WTC11 (cell line): ENCODE data around the gene C16orf90. TPM values are rescaled to one million over a fixed set of nuclear protein-coding genes. Genes with fewer than 3 reads are reported as not detected.

Experiments used
- ATAC-seq: fragments of 200-7000 bp; cut with Tn5 transposase; 2 replicates; pipeline ENCODE4 v1.10.0; 2021; ENCODE audit warnings: mild to moderate bottlenecking, moderate library complexity
- CTCF ChIA-PET: fragments of 300-600 bp; sonication (Branson Sonifier 250); formaldehyde crosslinking; loops from one replicate; lab custom pipeline; 2021; ENCODE audit warnings: antibody characterized with exemption; lab: Charles Lee
- POLR2A ChIA-PET: fragments of 350-600 bp; sonication (Branson Sonifier 250); formaldehyde crosslinking; loops from one replicate; lab custom pipeline; 2021; ENCODE audit warnings: antibody characterized with exemption; lab: Charles Lee
- DNase-seq: peaks from one replicate; pipeline ENCODE4 v3.0.0; 2021; ENCODE audit warnings: low spot score
- H3K27ac Mint-ChIP-seq: 2 replicates; pipeline ENCODE4 v1.8.0; 2021; ENCODE audit warnings: mixed read lengths
- H3K27me3 Mint-ChIP-seq: 2 replicates; pipeline ENCODE4 v1.8.0; 2021; ENCODE audit warnings: low read depth, mild to moderate bottlenecking, moderate library complexity, mixed read lengths
- H3K36me3 Mint-ChIP-seq: 2 replicates; pipeline ENCODE4 v1.8.0; 2021; ENCODE audit warnings: mixed read lengths
- H3K4me1 Mint-ChIP-seq: 2 replicates; pipeline ENCODE4 v1.8.0; 2022; ENCODE audit warnings: mixed read lengths
- H3K4me3 Mint-ChIP-seq: 2 replicates; pipeline ENCODE4 v1.8.0; 2021; ENCODE audit warnings: mild to moderate bottlenecking, moderate library complexity, mixed read lengths
- H3K9me3 Mint-ChIP-seq: 2 replicates; pipeline ENCODE4 v1.8.0; 2021; ENCODE audit warnings: mixed read lengths
- ATF3 ChIP-seq: sonication (generic); formaldehyde crosslinking; conservative IDR thresholded peaks from 2 replicates; pipeline ENCODE4 v1.8.1; 2022; ENCODE audit warnings: mild to moderate bottlenecking, missing genetic modification reagents
- E2F1 ChIP-seq: sonication (generic); formaldehyde crosslinking; IDR thresholded peaks from 2 replicates; pipeline ENCODE4 v1.8.0; 2022; ENCODE audit warnings: mild to moderate bottlenecking, missing genetic modification reagents
- FOXK1 ChIP-seq: sonication (generic); formaldehyde crosslinking; IDR thresholded peaks from 2 replicates; pipeline ENCODE4 v1.8.0; 2022; ENCODE audit warnings: mild to moderate bottlenecking, moderate library complexity, missing genetic modification reagents
- GRHL2 ChIP-seq: fragments of 250-450 bp; sonication (Bioruptor Pico); IDR thresholded peaks from 2 replicates; pipeline ENCODE4 v1.8.0; 2022; ENCODE audit warnings: mild to moderate bottlenecking, moderate library complexity; ENCODE audit not compliant: insufficient replicate concordance, severe bottlenecking
- JAZF1 ChIP-seq: fragments of 250-450 bp; sonication (Bioruptor Pico); IDR thresholded peaks from 2 replicates; pipeline ENCODE4 v1.9.0; 2021; ENCODE audit warnings: moderate library complexity, mild to moderate bottlenecking, inconsistent platforms
- MYBL2 ChIP-seq: sonication (generic); formaldehyde crosslinking; IDR thresholded peaks from 2 replicates; pipeline ENCODE4 v1.8.1; 2023; ENCODE audit warnings: mild to moderate bottlenecking, moderate library complexity, missing genetic modification reagents
- NFATC4 ChIP-seq: fragments of 250-450 bp; sonication (Bioruptor Pico); IDR thresholded peaks from 2 replicates; pipeline ENCODE4 v1.9.0; 2021; ENCODE audit warnings: mild to moderate bottlenecking
- RORB ChIP-seq: fragments of 250-450 bp; sonication (Bioruptor Pico); IDR thresholded peaks from 2 replicates; pipeline ENCODE4 v1.9.0; 2021; ENCODE audit warnings: mild to moderate bottlenecking
- TEAD1 ChIP-seq: sonication (generic); formaldehyde crosslinking; IDR thresholded peaks from 2 replicates; pipeline ENCODE4 v1.8.0; 2022; ENCODE audit warnings: mild to moderate bottlenecking, missing genetic modification reagents
- TP53 ChIP-seq: sonication (generic); formaldehyde crosslinking; IDR thresholded peaks from 2 replicates; pipeline ENCODE4 v1.8.1; 2023; ENCODE audit warnings: mild to moderate bottlenecking, missing genetic modification reagents
- ZNF121 ChIP-seq: sonication (generic); formaldehyde crosslinking; IDR thresholded peaks from 2 replicates; pipeline ENCODE4 v1.8.0; 2023; ENCODE audit warnings: missing genetic modification reagents
- ZNF219 ChIP-seq: sonication (generic); formaldehyde crosslinking; IDR thresholded peaks from 2 replicates; pipeline ENCODE4 v1.8.0; 2023; ENCODE audit warnings: missing genetic modification reagents, mild to moderate bottlenecking, borderline replicate concordance
- ZNF232 ChIP-seq: sonication (generic); formaldehyde crosslinking; IDR thresholded peaks from 2 replicates; pipeline ENCODE4 v1.8.0; 2022; ENCODE audit warnings: mild to moderate bottlenecking, missing genetic modification reagents
- ZNF263 ChIP-seq: sonication (generic); formaldehyde crosslinking; IDR thresholded peaks from 2 replicates; pipeline ENCODE4 v1.8.1; 2022; ENCODE audit warnings: low read depth, mild to moderate bottlenecking, moderate library complexity, missing genetic modification reagents
- ZNF317 ChIP-seq: sonication (generic); formaldehyde crosslinking; IDR thresholded peaks from 2 replicates; pipeline ENCODE4 v1.8.1; 2023; ENCODE audit warnings: low read depth, mild to moderate bottlenecking, moderate library complexity, missing genetic modification reagents, borderline replicate concordance
- ZNF416 ChIP-seq: fragments of 250-450 bp; sonication (Bioruptor Pico); IDR thresholded peaks from 2 replicates; pipeline ENCODE4 v1.9.0; 2021; ENCODE audit warnings: mild to moderate bottlenecking, inconsistent platforms
- ZNF423 ChIP-seq: fragments of 250-450 bp; sonication (Bioruptor Pico); IDR thresholded peaks from 2 replicates; pipeline ENCODE4 v2.1.2; 2022; ENCODE audit warnings: mild to moderate bottlenecking, moderate library complexity
- total RNA-seq: library from RNA; stranded (reverse); gene quantifications from 3 replicates; pipeline ENCODE4 v1.2.3, GENCODE V29; 2021
- TF ChIP-seq, protein P1 (sequence below): sonication (generic); formaldehyde crosslinking; IDR thresholded peaks from 2 replicates; pipeline ENCODE4 v1.8.0; 2023; ENCODE audit warnings: missing genetic modification reagents, mild to moderate bottlenecking, borderline replicate concordance
- TF ChIP-seq, protein P2 (sequence below): fragments of 250-450 bp; sonication (Bioruptor Pico); IDR thresholded peaks from 2 replicates; pipeline ENCODE4 v1.9.0; 2021; ENCODE audit warnings: mild to moderate bottlenecking
- TF ChIP-seq, protein P3 (sequence below): fragments of 250-450 bp; sonication (Bioruptor Pico); IDR thresholded peaks from 2 replicates; pipeline ENCODE4 v2.1.2; 2022; ENCODE audit warnings: mild to moderate bottlenecking, moderate library complexity
- TF ChIP-seq, protein P4 (sequence below): sonication (generic); formaldehyde crosslinking; IDR thresholded peaks from 2 replicates; pipeline ENCODE4 v1.8.1; 2023; ENCODE audit warnings: mild to moderate bottlenecking, missing genetic modification reagents, borderline replicate concordance
- TF ChIP-seq, protein P5 (sequence below): sonication (generic); formaldehyde crosslinking; IDR thresholded peaks from 2 replicates; pipeline ENCODE4 v1.8.1; 2022; ENCODE audit warnings: missing genetic modification reagents, borderline replicate concordance

C16orf90 gene
- total RNA-seq, 1 experiment from 2014 or later: not detected

- DNase-seq: no peak
- peaks cover 30% of the 10 kb centered on the region for H3K36me3 Mint-ChIP-seq
Measured at GRCh38 chr16:3515897-3516296, 20.6 kb upstream of the C16orf90 start.

GRCh38 chr16:3514621-3515020 lies 19.3 kb upstream of the C16orf90 start:
- ChIA-PET POLR2A (no interaction called here), CTCF (no interaction called here)
- Mint-ChIP-seq H3K4me3 (no peak overlapping the region), H3K27ac (no peak overlapping the region), H3K9me3 (no peaks in the 10 kb centered on the region), H3K36me3 (peaks cover 27% of the 10 kb centered on the region), H3K4me1 (no peaks in the 10 kb centered on the region), H3K27me3 (no peaks in the 10 kb centered on the region)
- no peak for DNase-seq
- no peak for ATAC-seq
- no peak for TF ChIP-seq ZNF121 (CRISPR knock-in tag)
- no peak for TF ChIP-seq RORB (CRISPR knock-in tag)
- no peak for TF ChIP-seq FOXK1
- TF ChIP-seq ZNF423 (CRISPR knock-in tag): no peak
- TF ChIP-seq TEAD1: no peak
- TF ChIP-seq TP53 (CRISPR knock-in tag): no peak
- TF ChIP-seq ZNF232 (CRISPR knock-in tag): no peak
- TF ChIP-seq, protein P1, sequence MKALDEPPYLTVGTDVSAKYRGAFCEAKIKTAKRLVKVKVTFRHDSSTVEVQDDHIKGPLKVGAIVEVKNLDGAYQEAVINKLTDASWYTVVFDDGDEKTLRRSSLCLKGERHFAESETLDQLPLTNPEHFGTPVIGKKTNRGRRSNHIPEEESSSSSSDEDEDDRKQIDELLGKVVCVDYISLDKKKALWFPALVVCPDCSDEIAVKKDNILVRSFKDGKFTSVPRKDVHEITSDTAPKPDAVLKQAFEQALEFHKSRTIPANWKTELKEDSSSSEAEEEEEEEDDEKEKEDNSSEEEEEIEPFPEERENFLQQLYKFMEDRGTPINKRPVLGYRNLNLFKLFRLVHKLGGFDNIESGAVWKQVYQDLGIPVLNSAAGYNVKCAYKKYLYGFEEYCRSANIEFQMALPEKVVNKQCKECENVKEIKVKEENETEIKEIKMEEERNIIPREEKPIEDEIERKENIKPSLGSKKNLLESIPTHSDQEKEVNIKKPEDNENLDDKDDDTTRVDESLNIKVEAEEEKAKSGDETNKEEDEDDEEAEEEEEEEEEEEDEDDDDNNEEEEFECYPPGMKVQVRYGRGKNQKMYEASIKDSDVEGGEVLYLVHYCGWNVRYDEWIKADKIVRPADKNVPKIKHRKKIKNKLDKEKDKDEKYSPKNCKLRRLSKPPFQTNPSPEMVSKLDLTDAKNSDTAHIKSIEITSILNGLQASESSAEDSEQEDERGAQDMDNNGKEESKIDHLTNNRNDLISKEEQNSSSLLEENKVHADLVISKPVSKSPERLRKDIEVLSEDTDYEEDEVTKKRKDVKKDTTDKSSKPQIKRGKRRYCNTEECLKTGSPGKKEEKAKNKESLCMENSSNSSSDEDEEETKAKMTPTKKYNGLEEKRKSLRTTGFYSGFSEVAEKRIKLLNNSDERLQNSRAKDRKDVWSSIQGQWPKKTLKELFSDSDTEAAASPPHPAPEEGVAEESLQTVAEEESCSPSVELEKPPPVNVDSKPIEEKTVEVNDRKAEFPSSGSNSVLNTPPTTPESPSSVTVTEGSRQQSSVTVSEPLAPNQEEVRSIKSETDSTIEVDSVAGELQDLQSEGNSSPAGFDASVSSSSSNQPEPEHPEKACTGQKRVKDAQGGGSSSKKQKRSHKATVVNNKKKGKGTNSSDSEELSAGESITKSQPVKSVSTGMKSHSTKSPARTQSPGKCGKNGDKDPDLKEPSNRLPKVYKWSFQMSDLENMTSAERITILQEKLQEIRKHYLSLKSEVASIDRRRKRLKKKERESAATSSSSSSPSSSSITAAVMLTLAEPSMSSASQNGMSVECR: no peak
- TF ChIP-seq MYBL2 (CRISPR knock-in tag): no peak
- no peak for TF ChIP-seq ZNF263

More at GRCh38 chr16:3515897-3516296, 20.6 kb upstream of the C16orf90 start:
- Mint-ChIP-seq H3K4me1 (peaks cover 2% of the 10 kb centered on the region; the same call in 1 of the 2 replicates), H3K27me3 (no peaks in the 10 kb centered on the region), H3K9me3 (no peaks in the 10 kb centered on the region), H3K4me3 (no peak overlapping the region), H3K27ac (no peak overlapping the region)
- ChIA-PET CTCF (interaction anchor here (0.7 kb wide), 1 partner anchor 11 kb away, joined by 3 read pairs; no protein-coding TSS in a partner anchor), POLR2A (no interaction called here)
- TF ChIP-seq, protein P2, sequence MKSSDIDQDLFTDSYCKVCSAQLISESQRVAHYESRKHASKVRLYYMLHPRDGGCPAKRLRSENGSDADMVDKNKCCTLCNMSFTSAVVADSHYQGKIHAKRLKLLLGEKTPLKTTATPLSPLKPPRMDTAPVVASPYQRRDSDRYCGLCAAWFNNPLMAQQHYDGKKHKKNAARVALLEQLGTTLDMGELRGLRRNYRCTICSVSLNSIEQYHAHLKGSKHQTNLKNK (CRISPR knock-in tag): no peak
- TF ChIP-seq, protein P3, sequence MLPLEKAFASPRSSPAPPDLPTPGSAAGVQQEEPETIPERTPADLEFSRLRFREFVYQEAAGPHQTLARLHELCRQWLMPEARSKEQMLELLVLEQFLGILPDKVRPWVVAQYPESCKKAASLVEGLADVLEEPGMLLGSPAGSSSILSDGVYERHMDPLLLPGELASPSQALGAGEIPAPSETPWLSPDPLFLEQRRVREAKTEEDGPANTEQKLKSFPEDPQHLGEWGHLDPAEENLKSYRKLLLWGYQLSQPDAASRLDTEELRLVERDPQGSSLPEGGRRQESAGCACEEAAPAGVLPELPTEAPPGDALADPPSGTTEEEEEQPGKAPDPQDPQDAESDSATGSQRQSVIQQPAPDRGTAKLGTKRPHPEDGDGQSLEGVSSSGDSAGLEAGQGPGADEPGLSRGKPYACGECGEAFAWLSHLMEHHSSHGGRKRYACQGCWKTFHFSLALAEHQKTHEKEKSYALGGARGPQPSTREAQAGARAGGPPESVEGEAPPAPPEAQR (CRISPR knock-in tag): no peak
- TF ChIP-seq TEAD1 (no peak), E2F1 (CRISPR knock-in tag) (no peak), JAZF1 (no peak), GRHL2 (no peak), ZNF219 (CRISPR knock-in tag) (no peak), ZNF232 (CRISPR knock-in tag) (no peak), ZNF416 (CRISPR knock-in tag) (no peak), ZNF317 (CRISPR knock-in tag) (no peak), NFATC4 (CRISPR knock-in tag) (no peak), ATF3 (CRISPR knock-in tag) (no peak)
- TF ChIP-seq, protein P4, sequence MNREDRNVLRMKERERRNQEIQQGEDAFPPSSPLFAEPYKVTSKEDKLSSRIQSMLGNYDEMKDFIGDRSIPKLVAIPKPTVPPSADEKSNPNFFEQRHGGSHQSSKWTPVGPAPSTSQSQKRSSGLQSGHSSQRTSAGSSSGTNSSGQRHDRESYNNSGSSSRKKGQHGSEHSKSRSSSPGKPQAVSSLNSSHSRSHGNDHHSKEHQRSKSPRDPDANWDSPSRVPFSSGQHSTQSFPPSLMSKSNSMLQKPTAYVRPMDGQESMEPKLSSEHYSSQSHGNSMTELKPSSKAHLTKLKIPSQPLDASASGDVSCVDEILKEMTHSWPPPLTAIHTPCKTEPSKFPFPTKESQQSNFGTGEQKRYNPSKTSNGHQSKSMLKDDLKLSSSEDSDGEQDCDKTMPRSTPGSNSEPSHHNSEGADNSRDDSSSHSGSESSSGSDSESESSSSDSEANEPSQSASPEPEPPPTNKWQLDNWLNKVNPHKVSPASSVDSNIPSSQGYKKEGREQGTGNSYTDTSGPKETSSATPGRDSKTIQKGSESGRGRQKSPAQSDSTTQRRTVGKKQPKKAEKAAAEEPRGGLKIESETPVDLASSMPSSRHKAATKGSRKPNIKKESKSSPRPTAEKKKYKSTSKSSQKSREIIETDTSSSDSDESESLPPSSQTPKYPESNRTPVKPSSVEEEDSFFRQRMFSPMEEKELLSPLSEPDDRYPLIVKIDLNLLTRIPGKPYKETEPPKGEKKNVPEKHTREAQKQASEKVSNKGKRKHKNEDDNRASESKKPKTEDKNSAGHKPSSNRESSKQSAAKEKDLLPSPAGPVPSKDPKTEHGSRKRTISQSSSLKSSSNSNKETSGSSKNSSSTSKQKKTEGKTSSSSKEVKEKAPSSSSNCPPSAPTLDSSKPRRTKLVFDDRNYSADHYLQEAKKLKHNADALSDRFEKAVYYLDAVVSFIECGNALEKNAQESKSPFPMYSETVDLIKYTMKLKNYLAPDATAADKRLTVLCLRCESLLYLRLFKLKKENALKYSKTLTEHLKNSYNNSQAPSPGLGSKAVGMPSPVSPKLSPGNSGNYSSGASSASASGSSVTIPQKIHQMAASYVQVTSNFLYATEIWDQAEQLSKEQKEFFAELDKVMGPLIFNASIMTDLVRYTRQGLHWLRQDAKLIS (CRISPR knock-in tag): no peak
- TF ChIP-seq, protein P5, sequence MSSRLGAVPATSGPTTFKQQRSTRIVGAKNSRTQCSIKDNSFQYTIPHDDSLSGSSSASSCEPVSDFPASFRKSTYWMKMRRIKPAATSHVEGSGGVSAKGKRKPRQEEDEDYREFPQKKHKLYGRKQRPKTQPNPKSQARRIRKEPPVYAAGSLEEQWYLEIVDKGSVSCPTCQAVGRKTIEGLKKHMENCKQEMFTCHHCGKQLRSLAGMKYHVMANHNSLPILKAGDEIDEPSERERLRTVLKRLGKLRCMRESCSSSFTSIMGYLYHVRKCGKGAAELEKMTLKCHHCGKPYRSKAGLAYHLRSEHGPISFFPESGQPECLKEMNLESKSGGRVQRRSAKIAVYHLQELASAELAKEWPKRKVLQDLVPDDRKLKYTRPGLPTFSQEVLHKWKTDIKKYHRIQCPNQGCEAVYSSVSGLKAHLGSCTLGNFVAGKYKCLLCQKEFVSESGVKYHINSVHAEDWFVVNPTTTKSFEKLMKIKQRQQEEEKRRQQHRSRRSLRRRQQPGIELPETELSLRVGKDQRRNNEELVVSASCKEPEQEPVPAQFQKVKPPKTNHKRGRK (CRISPR knock-in tag): no peak
- ATAC-seq: no peak
